Measurements from ENCODE around the gene DUSP16.

GRCh38 chr12:12477532-12477890, 85.2 kb downstream of the DUSP16 start:
- TF ChIP-seq SUZ12 (IDR thresholded peaks at IDR 0.05) (no peak), TARDBP (IDR thresholded peaks at IDR 0.05) (no peak), FOXM1 (IDR thresholded peaks at IDR 0.05; ENCODE audit: borderline replicate concordance) (no peak), CTBP1 (IDR thresholded peaks at IDR 0.05; ENCODE audit: borderline replicate concordance) (no peak), HDGF (IDR thresholded peaks at IDR 0.05; ENCODE audit: borderline replicate concordance) (no peak), ELF4 (IDR thresholded peaks at IDR 0.05) (no peak), ARNT (IDR thresholded peaks at IDR 0.05) (no peak), LEF1 (IDR thresholded peaks at IDR 0.05; ENCODE audit: borderline replicate concordance) (no peak), L3MBTL2 (conservative IDR thresholded peaks at IDR 0.05) (no peak), SP1 (IDR thresholded peaks at IDR 0.05) (no peak), PKNOX1 (IDR thresholded peaks at IDR 0.05) (no peak)

Measured in HEK293T (cell line).